Ovary (tissue), 9 donors: ENCODE measurements around the gene GMEB1. TPM values are rescaled to one million over a fixed set of nuclear protein-coding genes. Genes with fewer than 3 reads are reported as not detected.

Experiments
- DNase-seq, 5 donors: peaks; one replicate each; pipeline ENCODE4 v3.0.0-alpha.2; 2019 to 2020
- H3K27ac ChIP-seq, 2 donors: fragments of 200-600 bp; one replicate each; pipeline versions ENCODE4 v1.5.1 to v1.8.0; 2019 to 2022
- H3K27me3 ChIP-seq: fragments of 200-600 bp; one replicate; pipeline ENCODE4 v1.8.0; 2022
- H3K36me3 ChIP-seq: fragments of 200-600 bp; sonication (generic); one replicate; pipeline ENCODE4 v1.5.1; 2019
- H3K4me1 ChIP-seq: one replicate; pipeline ENCODE4 v1.8.1; 2013; ENCODE audit warnings: mild to moderate bottlenecking, moderate library complexity; ENCODE audit not compliant: insufficient read depth
- H3K4me3 ChIP-seq: fragments of 200-600 bp; sonication (generic); one replicate; pipeline ENCODE4 v1.5.1; 2017
- H3K9me3 ChIP-seq, 2 donors: fragments of 200-600 bp in 1 of 2; sonication (generic) in 1 of 2; one replicate each; pipeline versions ENCODE4 v1.5.1 to v1.8.1; 2013 to 2019; ENCODE audit warnings: mild to moderate bottlenecking in 1 of 2, moderate library complexity in 1 of 2
- CTCF ChIP-seq, 3 donors: fragments of 450-650 bp in 2 of 3; fragments of 200-600 bp in 1 of 3; IDR thresholded peaks; one replicate each; pipeline versions ENCODE4 v1.5.1 to v1.8.0; 2016 to 2022; ENCODE audit warnings: antibody characterized with exemption in 3 of 3, mild to moderate bottlenecking in 1 of 3
- EP300 ChIP-seq: sonication (generic); formaldehyde crosslinking; IDR thresholded peaks from one replicate; pipeline ENCODE4 v1.6.1; 2017; ENCODE audit warnings: antibody characterized with exemption
- POLR2A ChIP-seq: fragments of 450-650 bp; IDR thresholded peaks from one replicate; pipeline ENCODE4 v1.6.1; 2017; ENCODE audit warnings: antibody characterized with exemption, mild to moderate bottlenecking, moderate library complexity
- WGBS, 3 donors: extraction: QIAGEN DNeasy Blood & Tissue Kit in 1 of 3; methylation state at CpG; one replicate each; pipeline versions ENCODE4 v1.1.5 to v1.1.7; 2013 to 2017; 5-methylcytosine and 5-hydroxymethylcytosine counted together
- intact Hi-C, 4 donors: fragments of 100-400 bp; cut with DNase I; formaldehyde crosslinking; loops; one replicate each; pipeline versions ENCODE4 v1.11.0 to v1.15.1; 2022 to 2023
- polyA plus RNA-seq, 2 donors: library from polyadenylated mRNA; stranded (reverse); fragments of 200-250 nt in 1 of 2; fragments of 350-450 nt in 1 of 2; fragmentation: Illumina TruSeq in 1 of 2; extraction: RNeasy Lipid Tissue Mini Kit (QIAGEN cat#74804) in 1 of 2; gene quantifications; one replicate each; pipeline ENCODE4 v1.2.3, GENCODE V29; 2013 to 2014
- total RNA-seq, 7 donors: library from RNA; depleted of rRNA in 2 of 7; stranded (reverse); fragments of >200 nt in 2 of 7; fragmentation: NEBNext Ultra II Directional in 3 of 7; extraction: Animal tissue kit (Norgen Biotek cat#: 25700) in 3 of 7; gene quantifications; one replicate each; pipeline versions ENCODE4 v1.1.0 to v1.2.4, GENCODE V29; 2016 to 2023
- donor health status: DM: no; HTN: no; CAD: no; lungs with moderate emphysema.
- donor health status: DM: no; HTN: no; CAD: no.
- donor health status: Bipolar disorder and iron deficiency.
- donor health status: DM: yes; HTN: yes; CAD: no.
- donor health status: DM: no; HTN: no; CAD: no.
- donor health status: DM: yes; HTN: yes; CAD: no.

GMEB1 gene
- total and polyA plus RNA-seq, 9 donors = 6.3 to 18.3 (median 13.2) TPM

GRCh38 chr1:28755701-28756100 is 87.1 kb downstream of the GMEB1 start:
- no peak overlapping the region for H3K4me3 ChIP-seq
- H3K9me3 ChIP-seq = no peaks in the 10 kb centered on the region
- no peaks in the 10 kb centered on the region for H3K27me3 ChIP-seq
- DNase-seq = no peak
- peaks cover 24% of the 10 kb centered on the region for H3K4me1 ChIP-seq
- TF ChIP-seq POLR2A (no peak), EP300 (no peak), CTCF (IDR thresholded peaks at IDR 0.05) (no peak)
- H3K27ac ChIP-seq = no peak overlapping the region
- 15 to 25% (median 16%) methylated on average over 1 of the region's 1 CpG for WGBS, 3 donors
- intact Hi-C loops = no loop called here
- no peaks in the 10 kb centered on the region for H3K36me3 ChIP-seq

GRCh38 chr1:28756846-28757245 is 88.3 kb downstream of the GMEB1 start:
- TF ChIP-seq EP300 (no peak), POLR2A (no peak), CTCF (IDR thresholded peaks at IDR 0.05) (no peak)
- WGBS, 3 donors = 31 to 44% (median 32%) methylated on average over 5 of the region's 5 CpGs
- Histone ChIP-seq H3K9me3 (no peaks in the 10 kb centered on the region), H3K27ac (no peak overlapping the region), H3K27me3 (no peaks in the 10 kb centered on the region), H3K4me3 (no peak overlapping the region), H3K36me3 (no peaks in the 10 kb centered on the region), H3K4me1 (peaks cover 21% of the 10 kb centered on the region)
- no peak for DNase-seq
- intact Hi-C loops = no loop called here

- no peak for DNase-seq
- Histone ChIP-seq H3K9me3 (no peaks in the 10 kb centered on the region), H3K36me3 (no peaks in the 10 kb centered on the region), H3K4me3 (no peak overlapping the region), H3K27me3 (no peaks in the 10 kb centered on the region), H3K4me1 (peaks cover 24% of the 10 kb centered on the region), H3K27ac (no peak overlapping the region)
- 73 to 79% (median 74%) methylated on average over 4 of the region's 4 CpGs for WGBS, 3 donors
- intact Hi-C loops = no loop called here
- no peak for TF ChIP-seq EP300
- no peak for TF ChIP-seq POLR2A
- no peak for TF ChIP-seq CTCF (IDR thresholded peaks at IDR 0.05)
These were observed 89.8 kb downstream of the GMEB1 start for GRCh38 chr1:28758420-28758819.

GRCh38 chr1:28759257-28759656 is 90.7 kb downstream of the GMEB1 start:
- Histone ChIP-seq H3K27me3 (no peaks in the 10 kb centered on the region), H3K36me3 (no peaks in the 10 kb centered on the region), H3K9me3 (no peaks in the 10 kb centered on the region), H3K27ac (no peak overlapping the region), H3K4me3 (no peak overlapping the region), H3K4me1 (peaks cover 17% of the 10 kb centered on the region)
- TF ChIP-seq EP300 = no peak
- no peak for TF ChIP-seq POLR2A
- TF ChIP-seq CTCF (IDR thresholded peaks at IDR 0.05) = no peak
- intact Hi-C loops = no loop called here
- DNase-seq = no peak
- WGBS, 3 donors = 96 to 97% (median 97%) methylated on average over 3 of the region's 3 CpGs

GRCh38 chr1:28761189-28761588 is 92.6 kb downstream of the GMEB1 start:
- H3K4me1 ChIP-seq = peaks cover 14% of the 10 kb centered on the region
- no peak for DNase-seq
- H3K27me3 ChIP-seq = no peaks in the 10 kb centered on the region
- H3K4me3 ChIP-seq = no peak overlapping the region
- TF ChIP-seq EP300 (no peak), CTCF (IDR thresholded peaks at IDR 0.05) (no peak), POLR2A (no peak)
- no peak overlapping the region for H3K27ac ChIP-seq
- intact Hi-C loops = no loop called here
- WGBS, 3 donors = 94 to 97% (median 97%) methylated on average over 5 of the region's 5 CpGs
- no peaks in the 10 kb centered on the region for H3K36me3 ChIP-seq
- H3K9me3 ChIP-seq = no peaks in the 10 kb centered on the region
